Measurements from ENCODE around the gene RPTN.

GRCh38 chr1:152145769-152146168 is 13.3 kb downstream of the RPTN start:
- TF ChIP-seq CTCF (IDR thresholded peaks at IDR 0.05; ENCODE audit: insufficient read depth, low read length) (no peak), POLR2AphosphoS5 (IDR thresholded peaks at IDR 0.05; ENCODE audit: low read depth) (no peak), REST (IDR thresholded peaks at IDR 0.05; ENCODE audit: insufficient replicate concordance, low read depth) (no peak), GABPA (IDR thresholded peaks at IDR 0.05; ENCODE audit: low read depth) (no peak), SPI1 (IDR thresholded peaks at IDR 0.05; ENCODE audit: borderline replicate concordance, low read depth) (no peak)

All from HL-60 (cell line).